Measurements from ENCODE around the gene ACCS. TPM values are rescaled to one million over a fixed set of nuclear protein-coding genes. Genes with fewer than 3 reads are reported as not detected.

The ACCS gene
- total RNA-seq, 1 experiment from 2014 or later = 13.9 TPM

GRCh38 chr11:44078794-44079193, 12.7 kb downstream of the ACCS start:
- no peak for TF ChIP-seq ZNF425 (CRISPR knock-in tag; conservative IDR thresholded peaks at IDR 0.05)
- no peak for TF ChIP-seq GRHL2 (CRISPR knock-in tag; IDR thresholded peaks at IDR 0.05; ENCODE audit: insufficient replicate concordance, severe bottlenecking)
- TF ChIP-seq PREB (CRISPR knock-in tag; IDR thresholded peaks at IDR 0.05; ENCODE audit: borderline replicate concordance) = no peak
- TF ChIP-seq NR3C1 (CRISPR knock-in tag; conservative IDR thresholded peaks at IDR 0.05; ENCODE audit: low read depth) = no peak
- ATAC-seq (no peak), DNase-seq (ENCODE audit: low spot score) (no peak)
- no peaks in the 10 kb centered on the region for H3K9me3 Mint-ChIP-seq
- H3K27me3 Mint-ChIP-seq (ENCODE audit: low read depth) = no peaks in the 10 kb centered on the region
- ChIA-PET CTCF (interaction anchor here (2.7 kb wide), 1 partner anchor 16 kb away, joined by 12 read pairs; the partner anchor contains the start of gene EXT2), POLR2A (no interaction called here)
- 0 out of 2 replicates have a peak, but pooled peaks cover 3% of the 10 kb centered on the region for H3K4me1 Mint-ChIP-seq
- no peak overlapping the region for H3K27ac Mint-ChIP-seq
- H3K4me3 Mint-ChIP-seq = no peak overlapping the region
- no peaks in the 10 kb centered on the region; the same call in 1 of the 2 replicates for H3K36me3 Mint-ChIP-seq

- DNase-seq (ENCODE audit: low spot score) (no peak), ATAC-seq (no peak)
- Mint-ChIP-seq H3K27ac (no peak overlapping the region), H3K36me3 (peaks cover 5% of the 10 kb centered on the region; the same call in 1 of the 2 replicates), H3K27me3 (ENCODE audit: low read depth) (no peaks in the 10 kb centered on the region), H3K4me1 (0 out of 2 replicates have a peak, but pooled peaks cover 3% of the 10 kb centered on the region), H3K4me3 (no peak overlapping the region), H3K9me3 (no peaks in the 10 kb centered on the region)
- POLR2A ChIA-PET = no interaction called here
- CTCF ChIA-PET = interaction anchor here (2.7 kb wide), 1 partner anchor 16 kb away, joined by 12 read pairs; the partner anchor contains the start of gene EXT2
- TF ChIP-seq NFYB (CRISPR knock-in tag; conservative IDR thresholded peaks at IDR 0.05; ENCODE audit: low read depth) = no peak
- TF ChIP-seq OVOL2 (CRISPR knock-in tag; IDR thresholded peaks at IDR 0.05; ENCODE audit: borderline replicate concordance) = no peak
- TF ChIP-seq ELF4 (CRISPR knock-in tag; IDR thresholded peaks at IDR 0.05; ENCODE audit: low read depth) = no peak
- no peak for TF ChIP-seq IRF1 (CRISPR knock-in tag; IDR thresholded peaks at IDR 0.05)
- TF ChIP-seq HMGA2 (CRISPR knock-in tag; IDR thresholded peaks at IDR 0.05) = no peak
- TF ChIP-seq NR1H2 (CRISPR knock-in tag; IDR thresholded peaks at IDR 0.05) = no peak
- no peak for TF ChIP-seq ZNF281 (CRISPR knock-in tag; IDR thresholded peaks at IDR 0.05)
- TF ChIP-seq CREB1 (CRISPR knock-in tag; IDR thresholded peaks at IDR 0.05) = no peak
- TF ChIP-seq TP53 (CRISPR knock-in tag; IDR thresholded peaks at IDR 0.05) = no peak
- no peak for TF ChIP-seq CDX4 (CRISPR knock-in tag; IDR thresholded peaks at IDR 0.05; ENCODE audit: borderline replicate concordance)
- TF ChIP-seq SMAD3 (CRISPR knock-in tag; IDR thresholded peaks at IDR 0.05; ENCODE audit: borderline replicate concordance) = no peak
- no peak for TF ChIP-seq JAZF1 (CRISPR knock-in tag; IDR thresholded peaks at IDR 0.05)
- no peak for TF ChIP-seq ATF1 (CRISPR knock-in tag; IDR thresholded peaks at IDR 0.05)
- TF ChIP-seq TEAD4 (CRISPR knock-in tag; IDR thresholded peaks at IDR 0.05) = no peak
- TF ChIP-seq TEAD1 (CRISPR knock-in tag; IDR thresholded peaks at IDR 0.05) = no peak
Measured at GRCh38 chr11:44079376-44079775, 13.3 kb downstream of the ACCS start.

All from WTC11 (cell line).